Smooth muscle cell of bladder (primary cell): ENCODE results near the gene ZSCAN31. TPM values are rescaled to one million over a fixed set of nuclear protein-coding genes. Genes with fewer than 3 reads are reported as not detected.

Source experiments
- total RNA-seq: library from RNA; depleted of rRNA; stranded (reverse); fragments of >200 nt; gene quantifications from 2 replicates; pipeline ENCODE4 v1.2.3, GENCODE V29; 2014

The ZSCAN31 gene
- 7.8 and 16.2 TPM in 2 replicates for total RNA-seq

GRCh38 chr6:28335564-28336283 is at the start of gene ZSCAN31:
TSS of gene ZSCAN31 (minus strand) at chr6:28336148. CDS start at chr6:28329683, 6,465 bp downstream.

DNA sequence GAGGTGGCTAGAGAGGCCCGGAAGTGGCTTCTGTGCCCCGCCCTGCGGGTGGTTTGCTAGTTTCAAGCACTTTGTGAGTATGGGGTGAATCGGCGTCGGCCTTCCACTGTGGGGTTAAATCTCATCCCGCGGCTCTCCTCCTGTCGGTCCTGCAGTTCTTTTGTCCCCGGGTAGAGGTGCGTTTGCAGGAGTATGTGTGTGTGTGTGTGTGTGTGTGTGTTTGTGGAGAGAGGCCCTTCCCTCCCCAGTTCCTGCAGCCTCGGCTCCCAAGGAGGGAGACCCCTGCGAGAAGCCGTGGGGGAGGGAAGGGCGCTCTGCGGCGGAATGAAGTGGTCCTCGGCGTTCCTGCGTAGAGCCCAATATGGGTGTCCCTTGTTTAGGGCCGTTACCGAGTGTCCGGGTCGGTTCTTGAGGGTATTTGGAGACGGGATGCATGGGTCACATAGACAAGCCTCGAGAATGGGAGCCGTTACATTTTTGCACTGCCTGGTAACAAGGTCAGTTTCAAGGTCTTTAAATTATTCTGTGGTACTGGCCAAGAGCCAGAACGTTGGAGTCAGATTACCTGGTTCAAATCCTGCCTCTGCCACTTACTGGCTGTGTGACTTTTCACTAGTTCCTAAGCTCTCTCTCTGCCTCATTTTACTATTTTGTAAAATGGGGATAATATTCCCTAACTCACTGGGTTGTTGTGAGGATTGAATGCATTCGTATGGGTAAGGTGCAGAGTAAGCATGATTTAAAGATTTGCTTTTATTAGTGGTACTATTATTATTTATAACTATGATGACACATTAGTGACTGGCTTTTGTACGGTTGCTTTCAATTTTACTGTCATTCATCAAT is 14.2 kb upstream of the ZSCAN31 start, which contains the start of gene ZKSCAN3:
TSS of gene ZKSCAN3 (plus strand) at position 56 of the 846 bp plus-strand sequence. CDS start 9,640 bp downstream, outside the sequence.

GRCh38 chr6:28281288-28282064 is 54.5 kb downstream of the ZSCAN31 start, which contains the start of gene PGBD1:
TSS of gene PGBD1 (plus strand) at chr6:28281572. CDS start at chr6:28283814, 2,242 bp downstream.

Other genes starting within 250 kb of the ZSCAN31 start
- 1.8 and 2.8 TPM in 2 replicates for gene ZSCAN16, start 211.5 kb downstream of the ZSCAN31 start, total RNA-seq
- 11.9 and 14.5 TPM in 2 replicates for gene ZKSCAN8, start 194.3 kb downstream of the ZSCAN31 start, total RNA-seq
- gene ZSCAN9, start 110.9 kb downstream of the ZSCAN31 start, total RNA-seq, result 7.3 and 8.8 TPM in 2 replicates
- gene ZKSCAN4, start 83.9 kb downstream of the ZSCAN31 start, total RNA-seq, result 5.3 and 5.6 TPM in 2 replicates
- gene NKAPL, start 76.9 kb downstream of the ZSCAN31 start, total RNA-seq, result 1.8 and 2.0 TPM in 2 replicates
- gene ZSCAN26, start 69.0 kb downstream of the ZSCAN31 start, total RNA-seq, result 9.1 and 12.3 TPM in 2 replicates
- 2.7 and 3.3 TPM in 2 replicates for gene PGBD1, start 54.6 kb downstream of the ZSCAN31 start, total RNA-seq
- gene ZKSCAN3, start 13.8 kb upstream of the ZSCAN31 start, total RNA-seq, result 3.7 and 5.0 TPM in 2 replicates
- gene ZSCAN12, start 63.6 kb upstream of the ZSCAN31 start, total RNA-seq, result 5.4 and 6.6 TPM in 2 replicates
- 4.4 and 6.0 TPM in 2 replicates for gene ZSCAN23, start 107.3 kb upstream of the ZSCAN31 start, total RNA-seq
- not detected in 2 replicates for gene GPX6, start 179.6 kb upstream of the ZSCAN31 start, total RNA-seq
- not detected in 2 replicates for gene GPX5, start 189.7 kb upstream of the ZSCAN31 start, total RNA-seq